ENCODE results near the gene ALOX12. TPM values are rescaled to one million over a fixed set of nuclear protein-coding genes. Genes with fewer than 3 reads are reported as not detected.
"Not testable (repeated sequence)": the region's sequence is repeated elsewhere in the genome, so short reads cannot be mapped to it uniquely, and the experiment has no call there.

The ALOX12 gene
- total RNA-seq, 2 donors from 2014 or later, result not detected

- not testable (repeated sequence) for H3K36me3 Mint-ChIP-seq; H3K4me1 Mint-ChIP-seq (ENCODE audit: low read depth in 2 of 2); ATAC-seq; H3K27me3 Mint-ChIP-seq; DNase-seq (ENCODE audit: low spot score); H3K27ac Mint-ChIP-seq; H3K9me3 Mint-ChIP-seq; H3K4me3 Mint-ChIP-seq
Observed at GRCh38 chr17:6993613-6994056, 2.2 kb upstream of the ALOX12 start.

DNA sequence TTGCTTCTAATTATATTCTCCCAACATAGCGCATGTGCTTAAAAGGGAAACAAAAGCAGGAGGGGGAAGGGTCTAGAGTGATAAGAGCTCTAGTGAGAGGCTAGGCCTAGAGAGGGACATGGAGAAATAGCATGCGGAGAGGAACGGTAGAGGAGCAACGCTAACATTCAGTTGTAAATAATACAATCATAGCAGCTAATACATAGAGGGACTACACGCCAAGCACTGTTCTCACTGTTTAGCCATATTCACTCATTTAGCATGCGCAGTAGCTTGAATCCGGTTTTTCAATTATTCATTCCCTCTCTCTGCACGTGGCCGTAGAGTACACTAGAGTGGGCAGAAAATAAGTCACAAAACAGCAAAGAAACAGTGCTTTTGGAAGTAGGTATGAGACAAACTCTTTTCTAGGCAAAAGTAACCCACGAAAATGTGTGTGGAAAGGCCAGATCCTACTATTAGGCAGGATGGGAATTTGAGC, 1.7 kb upstream of the ALOX12 start:
- H3K27ac Mint-ChIP-seq, result no peak overlapping the region
- H3K9me3 Mint-ChIP-seq, result no peaks in the 10 kb centered on the region
- ATAC-seq (no peak), DNase-seq (ENCODE audit: low spot score) (no peak)
- H3K36me3 Mint-ChIP-seq, result peaks cover 7% of the 10 kb centered on the region
- H3K27me3 Mint-ChIP-seq, result no peaks in the 10 kb centered on the region
- H3K4me1 Mint-ChIP-seq (ENCODE audit: low read depth in 2 of 2), result peaks cover 0 to 3% of the 10 kb centered on the region in 2 donors
- H3K4me3 Mint-ChIP-seq, result no peak overlapping the region

GRCh38 chr17:6994666-6995256, 1.1 kb upstream of the ALOX12 start:
- Mint-ChIP-seq H3K27me3 (no peaks in the 10 kb centered on the region), H3K9me3 (no peaks in the 10 kb centered on the region), H3K36me3 (peaks cover 7% of the 10 kb centered on the region), H3K4me1 (ENCODE audit: low read depth in 2 of 2) (peaks cover 0 to 3% of the 10 kb centered on the region in 2 donors), H3K27ac (no peak overlapping the region), H3K4me3 (no peak overlapping the region)
- no peak for ATAC-seq
- DNase-seq (ENCODE audit: low spot score), result no peak

GRCh38 chr17:6996256-6997011, 585 bp downstream of the ALOX12 start:
- Mint-ChIP-seq H3K4me3 (no peak overlapping the region), H3K36me3 (peaks cover 16% of the 10 kb centered on the region), H3K9me3 (no peaks in the 10 kb centered on the region), H3K27ac (no peak overlapping the region), H3K4me1 (ENCODE audit: low read depth in 2 of 2) (peaks cover 4 to 7% of the 10 kb centered on the region in 2 donors), H3K27me3 (no peaks in the 10 kb centered on the region)
- peak; percentile 6 to 50 for ATAC-seq
- no peak for DNase-seq (ENCODE audit: low spot score)

DNA sequence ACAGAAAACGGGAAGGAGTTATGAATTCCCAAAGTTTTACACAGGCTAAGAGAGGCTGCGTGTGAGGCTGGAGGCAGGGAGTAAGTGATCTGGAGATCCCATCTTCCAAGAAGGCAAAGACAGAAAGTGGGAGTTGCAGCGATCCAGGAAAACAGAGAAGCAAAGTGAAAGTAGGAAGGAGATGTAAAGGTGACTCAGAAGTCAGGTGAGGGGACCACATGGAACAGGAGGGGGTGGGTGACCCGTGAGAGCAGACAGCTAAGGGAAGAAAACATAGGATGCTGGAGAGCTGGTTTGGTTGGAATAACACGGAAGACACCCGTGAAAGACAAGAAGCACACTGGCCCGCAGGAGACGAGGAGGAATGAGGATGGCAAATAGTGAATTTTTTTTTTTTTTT, 1.3 kb downstream of the ALOX12 start:
- Mint-ChIP-seq H3K36me3 (peaks cover 23% of the 10 kb centered on the region), H3K27ac (no peak overlapping the region), H3K4me1 (ENCODE audit: low read depth in 2 of 2) (peaks cover 8 to 9% of the 10 kb centered on the region in 2 donors), H3K4me3 (no peak overlapping the region), H3K9me3 (no peaks in the 10 kb centered on the region), H3K27me3 (no peaks in the 10 kb centered on the region)
- ATAC-seq, result no peak
- DNase-seq (ENCODE audit: low spot score), result no peak

- H3K4me1 Mint-ChIP-seq (ENCODE audit: low read depth in 2 of 2), result peaks cover 9 to 10% of the 10 kb centered on the region in 2 donors
- H3K27ac Mint-ChIP-seq, result peak overlapping the region in 1 of 2 donors; percentile 40
- DNase-seq (ENCODE audit: low spot score) (no peak), ATAC-seq (no peak)
- peaks cover 26% of the 10 kb centered on the region for H3K36me3 Mint-ChIP-seq
- no peaks in the 10 kb centered on the region for H3K27me3 Mint-ChIP-seq
- no peaks in the 10 kb centered on the region for H3K9me3 Mint-ChIP-seq
- no peak overlapping the region for H3K4me3 Mint-ChIP-seq
Observed at GRCh38 chr17:6998855-6999508, 3.1 kb downstream of the ALOX12 start.

GRCh38 chr17:7001318-7001961, 5.6 kb downstream of the ALOX12 start:
- Mint-ChIP-seq H3K27me3 (no peaks in the 10 kb centered on the region), H3K36me3 (peaks cover 26% of the 10 kb centered on the region), H3K4me3 (no peak overlapping the region), H3K4me1 (ENCODE audit: low read depth in 2 of 2) (peaks cover 18 to 19% of the 10 kb centered on the region in 2 donors), H3K27ac (peak overlapping the region in 1 of 2 donors; percentile 24), H3K9me3 (no peaks in the 10 kb centered on the region)
- ATAC-seq (no peak), DNase-seq (ENCODE audit: low spot score) (no peak)

DNA sequence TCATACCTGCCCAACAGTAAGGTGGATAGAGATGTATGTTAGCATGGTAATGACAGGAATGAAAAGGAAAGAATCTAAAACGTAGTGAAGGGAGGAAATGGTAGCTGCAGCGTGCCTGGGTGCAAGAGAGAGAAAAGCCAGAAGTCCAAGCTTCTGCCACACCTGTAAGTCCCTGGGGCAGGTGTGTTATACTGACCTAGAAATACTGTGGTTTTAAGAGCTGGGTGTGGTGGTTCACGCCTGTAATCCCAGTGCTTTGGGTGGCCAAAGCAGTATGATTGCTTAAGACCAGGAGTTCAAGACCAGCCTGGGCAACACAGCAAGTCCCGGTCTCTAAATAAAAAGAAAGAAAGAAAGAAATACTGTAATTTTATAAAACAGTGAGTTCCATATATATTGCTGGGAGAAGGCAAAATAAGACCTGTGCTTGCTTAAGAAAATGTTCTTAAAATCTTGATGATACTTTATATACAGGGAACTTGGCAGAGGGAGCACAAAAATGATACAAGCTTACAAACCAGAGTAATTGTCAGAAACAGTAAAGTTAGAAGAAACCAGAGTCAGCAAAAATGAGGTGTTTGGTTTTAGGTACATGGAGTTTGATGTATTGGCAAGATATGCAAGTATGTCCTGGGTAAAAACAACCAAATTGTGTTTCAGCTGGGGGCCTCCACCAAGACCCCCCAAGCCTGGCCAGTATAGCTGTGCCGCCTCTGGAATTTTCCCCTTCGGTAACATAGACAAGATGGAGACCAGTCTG, 6.6 kb downstream of the ALOX12 start:
- Mint-ChIP-seq H3K4me3 (no peak overlapping the region), H3K4me1 (ENCODE audit: low read depth in 2 of 2) (peaks cover 24 to 25% of the 10 kb centered on the region in 2 donors), H3K27me3 (no peaks in the 10 kb centered on the region), H3K36me3 (peaks cover 26% of the 10 kb centered on the region), H3K9me3 (no peaks in the 10 kb centered on the region), H3K27ac (peak overlapping the region in 1 of 2 donors; percentile 24)
- ATAC-seq (no peak), DNase-seq (ENCODE audit: low spot score) (no peak)

DNA sequence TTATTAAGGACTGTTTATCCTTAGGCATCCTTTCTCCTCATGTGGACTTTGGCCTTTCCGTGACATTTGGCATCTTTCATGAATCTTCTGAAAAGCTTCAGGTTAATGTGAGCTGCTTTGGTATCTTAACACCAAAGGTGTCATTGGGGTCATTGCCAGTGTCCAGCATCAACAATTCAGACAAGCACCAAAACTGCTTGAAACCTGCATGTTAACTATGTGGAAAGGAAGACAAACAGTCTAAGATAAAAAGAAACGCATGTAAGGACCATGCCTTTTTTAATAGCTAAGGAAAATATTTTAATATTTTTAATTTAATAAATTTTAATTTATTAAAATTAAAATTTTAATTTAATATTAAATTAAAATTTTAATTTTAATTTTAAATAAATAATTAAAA, 7.9 kb downstream of the ALOX12 start:
- no peaks in the 10 kb centered on the region for H3K9me3 Mint-ChIP-seq
- H3K36me3 Mint-ChIP-seq, result peaks cover 19% of the 10 kb centered on the region
- no peak overlapping the region for H3K4me3 Mint-ChIP-seq
- ATAC-seq (no peak), DNase-seq (ENCODE audit: low spot score) (no peak)
- H3K4me1 Mint-ChIP-seq (ENCODE audit: low read depth in 2 of 2), result peaks cover 24 to 25% of the 10 kb centered on the region in 2 donors
- H3K27ac Mint-ChIP-seq, result no peak overlapping the region
- H3K27me3 Mint-ChIP-seq, result no peaks in the 10 kb centered on the region

DNA sequence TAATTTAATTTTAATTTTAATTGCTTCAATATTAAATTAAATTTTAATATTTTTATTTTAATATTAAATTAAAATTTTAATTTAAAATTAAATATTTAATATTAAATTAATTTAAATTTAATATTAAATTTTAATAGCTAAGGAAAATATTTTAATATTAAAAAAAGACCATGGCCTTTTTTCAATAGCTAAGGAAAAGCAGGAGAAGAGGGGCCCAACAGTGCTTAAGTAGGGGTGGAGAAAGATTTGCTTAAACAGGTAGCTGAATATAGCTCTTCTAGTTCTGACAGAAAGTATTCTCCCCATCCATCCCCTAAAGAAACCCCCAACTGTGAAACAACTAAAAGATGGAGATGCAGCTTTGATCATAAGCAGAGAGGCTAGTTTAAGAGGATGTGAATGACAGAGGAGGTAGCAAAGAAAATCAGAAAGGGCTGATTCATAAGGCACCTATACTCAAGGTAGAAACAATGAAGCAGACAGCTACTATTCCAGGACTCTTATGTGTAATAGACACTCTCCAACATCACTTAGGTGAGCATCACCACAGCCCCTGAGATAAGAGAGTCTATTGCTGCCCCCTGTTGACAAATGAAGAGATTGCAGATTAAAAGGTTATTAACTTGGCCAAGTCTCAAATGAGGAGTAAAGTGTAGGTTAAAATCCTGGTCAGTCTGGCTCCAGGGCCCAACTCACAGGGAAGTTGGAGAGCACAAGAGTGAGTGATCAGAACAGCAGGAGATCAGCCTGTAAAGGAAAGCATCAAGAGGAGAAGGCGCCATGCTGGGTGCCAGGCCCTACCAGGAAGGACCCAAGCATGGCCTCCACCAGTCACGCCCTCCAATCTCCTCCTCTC, 8.8 kb downstream of the ALOX12 start:
- Mint-ChIP-seq H3K27me3 (no peaks in the 10 kb centered on the region), H3K4me3 (no peak overlapping the region), H3K36me3 (peaks cover 19% of the 10 kb centered on the region), H3K4me1 (ENCODE audit: low read depth in 2 of 2) (peaks cover 29 to 30% of the 10 kb centered on the region in 2 donors), H3K27ac (peak overlapping the region in 1 of 2 donors; percentile 52), H3K9me3 (no peaks in the 10 kb centered on the region)
- peak; percentile 81 to 84 for ATAC-seq
- DNase-seq (ENCODE audit: low spot score), result peak; percentile 73

- Mint-ChIP-seq H3K9me3 (no peaks in the 10 kb centered on the region), H3K27ac (no peak overlapping the region), H3K4me1 (ENCODE audit: low read depth in 2 of 2) (peaks cover 34 to 37% of the 10 kb centered on the region in 2 donors), H3K4me3 (no peak overlapping the region), H3K36me3 (peaks cover 15% of the 10 kb centered on the region), H3K27me3 (no peaks in the 10 kb centered on the region)
- no peak for ATAC-seq
- DNase-seq (ENCODE audit: low spot score), result no peak
Observed at GRCh38 chr17:7005716-7006115, 9.9 kb downstream of the ALOX12 start.

- peak overlapping the region in 1 of 2 donors; percentile 7 for H3K27ac Mint-ChIP-seq
Observed at GRCh38 chr17:7007143-7007542, 11.3 kb downstream of the ALOX12 start.

More at GRCh38 chr17:7007143-7007542, 11.3 kb downstream of the ALOX12 start:
- no peak overlapping the region for H3K4me3 Mint-ChIP-seq
- H3K4me1 Mint-ChIP-seq (ENCODE audit: low read depth in 2 of 2), result peaks cover 41 to 44% of the 10 kb centered on the region in 2 donors
- no peak for ATAC-seq
- H3K9me3 Mint-ChIP-seq, result no peaks in the 10 kb centered on the region
- DNase-seq (ENCODE audit: low spot score), result no peak
- H3K27me3 Mint-ChIP-seq, result no peaks in the 10 kb centered on the region
- H3K36me3 Mint-ChIP-seq, result peaks cover 3% of the 10 kb centered on the region
